Testis (tissue), 3 donors: ENCODE data around the gene ABI3BP. TPM values are rescaled to one million over a fixed set of nuclear protein-coding genes. Genes with fewer than 3 reads are reported as not detected.

Experiments used
- DNase-seq: peaks from one replicate; pipeline ENCODE4 v3.0.0-alpha.2; 2019
- H3K27ac ChIP-seq, 2 donors: fragments of 200-600 bp; sonication (generic); one replicate each; pipeline ENCODE4 v1.5.1; 2019
- H3K27me3 ChIP-seq: fragments of 200-600 bp; sonication (generic); one replicate; pipeline ENCODE4 v1.5.1; 2019
- H3K36me3 ChIP-seq: fragments of 200-600 bp; sonication (generic); one replicate; pipeline ENCODE4 v1.5.1; 2017; ENCODE audit warnings: low read depth; ENCODE audit errors: missing control alignments
- H3K4me1 ChIP-seq: fragments of 200-600 bp; sonication (generic); one replicate; pipeline ENCODE4 v1.5.1; 2019
- H3K4me3 ChIP-seq, 2 donors: fragments of 200-600 bp; sonication (generic); one replicate each; pipeline ENCODE4 v1.5.1; 2017 to 2019
- H3K9me3 ChIP-seq: fragments of 200-600 bp; sonication (generic); one replicate; pipeline ENCODE4 v1.5.1; 2017
- POLR2A ChIP-seq: fragments of 450-650 bp; IDR thresholded peaks from one replicate; pipeline ENCODE4 v1.6.1; 2017; ENCODE audit warnings: antibody characterized with exemption, mild to moderate bottlenecking, moderate library complexity
- WGBS, 2 donors: methylation state at CpG; one replicate each; pipeline ENCODE4 v1.1.5; 2018; 5-methylcytosine and 5-hydroxymethylcytosine counted together
- intact Hi-C: fragments of 100-400 bp; cut with DNase I; formaldehyde crosslinking; loops from one replicate; pipeline ENCODE4 v1.15.1; 2023; ENCODE audit warnings: low total_unique reads
- polyA plus RNA-seq: library from polyadenylated mRNA; stranded (reverse); fragments of 350-450 nt; fragmentation: Illumina TruSeq; extraction: RNeasy Lipid Tissue Mini Kit (QIAGEN cat#74804); gene quantifications from one replicate; pipeline ENCODE4 v1.2.3, GENCODE V29; 2014; ENCODE audit warnings: low read depth, low replicate concordance; ENCODE audit not compliant: insufficient read depth
- total RNA-seq, 2 donors: library from RNA; depleted of rRNA; stranded (reverse); fragments of >200 nt; gene quantifications; one replicate each; pipeline ENCODE4 v1.2.3, GENCODE V29; 2016
- TF ChIP-seq, protein P1 (sequence below), 3 experiments: fragments of 450-650 bp in 2 of 3; fragments of 200-600 bp in 1 of 3; sonication (generic) in 1 of 3; IDR thresholded peaks; one replicate each; pipeline ENCODE4 v1.5.1; 2016 to 2019; ENCODE audit warnings: antibody characterized with exemption in 3 of 3, mild to moderate bottlenecking in 2 of 3, moderate library complexity in 1 of 3

ABI3BP gene
- total and polyA plus RNA-seq, 3 donors from 2014 or later = 8.7 to 58.2 (median 25.0) TPM

DNA sequence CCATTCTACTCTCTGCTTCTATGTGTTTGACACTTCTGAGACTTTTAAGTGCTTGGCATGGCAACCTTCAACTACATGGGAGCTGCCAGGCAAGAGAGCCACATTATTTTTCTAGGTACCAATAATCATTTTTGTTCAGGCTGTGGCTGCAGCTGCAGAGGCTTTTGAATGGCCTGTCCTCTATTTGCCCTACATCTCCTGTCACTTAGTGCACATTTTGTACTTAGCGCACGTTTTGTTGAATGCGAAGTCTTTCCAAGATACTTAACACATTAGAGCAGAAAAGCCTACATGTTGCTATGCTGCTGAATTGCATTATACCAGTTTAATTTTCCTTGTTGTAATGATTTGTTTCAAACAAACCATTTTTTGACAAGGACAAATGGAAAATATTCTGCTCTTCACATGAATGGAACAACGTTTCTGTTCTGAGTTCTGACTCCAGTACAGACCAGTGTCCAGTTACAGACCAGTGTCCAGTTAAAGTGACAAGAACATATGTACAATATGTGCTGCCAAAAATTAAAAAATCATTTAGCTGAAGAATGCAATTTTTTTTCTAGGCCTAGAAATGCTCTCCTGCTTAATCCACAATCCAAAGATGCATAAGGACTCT, 113.9 kb downstream of the ABI3BP start:
- H3K27me3 ChIP-seq = no peaks in the 10 kb centered on the region
- H3K4me3 ChIP-seq = no peak overlapping the region
- no peaks in the 10 kb centered on the region for H3K4me1 ChIP-seq
- intact Hi-C loops = no loop called here
- DNase-seq = no peak
- no peak overlapping the region for H3K27ac ChIP-seq
- no peaks in the 10 kb centered on the region for H3K36me3 ChIP-seq
- no peaks in the 10 kb centered on the region for H3K9me3 ChIP-seq
- TF ChIP-seq, protein P1, sequence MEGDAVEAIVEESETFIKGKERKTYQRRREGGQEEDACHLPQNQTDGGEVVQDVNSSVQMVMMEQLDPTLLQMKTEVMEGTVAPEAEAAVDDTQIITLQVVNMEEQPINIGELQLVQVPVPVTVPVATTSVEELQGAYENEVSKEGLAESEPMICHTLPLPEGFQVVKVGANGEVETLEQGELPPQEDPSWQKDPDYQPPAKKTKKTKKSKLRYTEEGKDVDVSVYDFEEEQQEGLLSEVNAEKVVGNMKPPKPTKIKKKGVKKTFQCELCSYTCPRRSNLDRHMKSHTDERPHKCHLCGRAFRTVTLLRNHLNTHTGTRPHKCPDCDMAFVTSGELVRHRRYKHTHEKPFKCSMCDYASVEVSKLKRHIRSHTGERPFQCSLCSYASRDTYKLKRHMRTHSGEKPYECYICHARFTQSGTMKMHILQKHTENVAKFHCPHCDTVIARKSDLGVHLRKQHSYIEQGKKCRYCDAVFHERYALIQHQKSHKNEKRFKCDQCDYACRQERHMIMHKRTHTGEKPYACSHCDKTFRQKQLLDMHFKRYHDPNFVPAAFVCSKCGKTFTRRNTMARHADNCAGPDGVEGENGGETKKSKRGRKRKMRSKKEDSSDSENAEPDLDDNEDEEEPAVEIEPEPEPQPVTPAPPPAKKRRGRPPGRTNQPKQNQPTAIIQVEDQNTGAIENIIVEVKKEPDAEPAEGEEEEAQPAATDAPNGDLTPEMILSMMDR (IDR thresholded peaks at IDR 0.05) = no peak
- TF ChIP-seq POLR2A = no peak
- WGBS, 2 donors = 48 to 55% methylated on average over 4 of the region's 4 CpGs

GRCh38 chr3:100877286-100877685, 115.9 kb downstream of the ABI3BP start:
- H3K36me3 ChIP-seq = no peaks in the 10 kb centered on the region
- intact Hi-C loops = no loop called here
- H3K4me3 ChIP-seq = no peak overlapping the region
- H3K27me3 ChIP-seq = no peaks in the 10 kb centered on the region
- TF ChIP-seq, protein P1 (IDR thresholded peaks at IDR 0.05) = no peak
- TF ChIP-seq POLR2A = no peak
- no peak for DNase-seq
- no peak overlapping the region for H3K27ac ChIP-seq
- no peaks in the 10 kb centered on the region for H3K9me3 ChIP-seq
- WGBS, 2 donors = 81 to 82% methylated on average over 2 of the region's 2 CpGs
- no peaks in the 10 kb centered on the region for H3K4me1 ChIP-seq

DNA sequence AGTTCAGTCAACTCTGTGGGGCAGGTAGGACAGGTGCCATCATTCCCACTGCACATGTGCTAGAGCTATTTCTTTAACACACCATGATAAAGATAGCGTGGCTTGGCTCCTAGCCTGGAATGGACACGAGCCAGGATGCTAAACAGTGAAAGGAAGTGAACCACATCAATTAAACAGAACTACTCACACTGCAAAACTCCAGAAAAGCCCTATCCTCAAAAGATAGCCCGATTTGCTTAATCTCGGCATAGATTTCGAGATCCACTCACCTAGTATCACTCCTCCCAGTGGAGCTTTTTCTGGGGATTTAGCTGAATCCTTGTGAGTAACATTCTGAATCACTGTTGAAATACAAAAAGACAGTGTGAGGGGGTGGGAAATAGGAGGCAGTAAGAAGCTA, 118.0 kb downstream of the ABI3BP start:
- Histone ChIP-seq H3K4me1 (no peaks in the 10 kb centered on the region), H3K4me3 (no peak overlapping the region), H3K36me3 (no peaks in the 10 kb centered on the region), H3K9me3 (no peaks in the 10 kb centered on the region), H3K27ac (no peak overlapping the region), H3K27me3 (no peaks in the 10 kb centered on the region)
- peak; percentile 49 for DNase-seq
- TF ChIP-seq, protein P1 (IDR thresholded peaks at IDR 0.05) = no peak
- TF ChIP-seq POLR2A = no peak
- WGBS, 2 donors = 36 to 43% methylated on average over 5 of the region's 5 CpGs
- intact Hi-C loops = no loop called here

GRCh38 chr3:100873611-100874010, 119.6 kb downstream of the ABI3BP start:
- Histone ChIP-seq H3K27ac (no peak overlapping the region), H3K9me3 (no peaks in the 10 kb centered on the region), H3K4me1 (no peaks in the 10 kb centered on the region), H3K36me3 (no peaks in the 10 kb centered on the region), H3K4me3 (no peak overlapping the region), H3K27me3 (no peaks in the 10 kb centered on the region)
- DNase-seq = no peak
- TF ChIP-seq, protein P1 (IDR thresholded peaks at IDR 0.05) = no peak
- TF ChIP-seq POLR2A = no peak
- intact Hi-C loops = no loop called here
- WGBS, 2 donors = 92 to 98% methylated on average over 3 of the region's 3 CpGs

GRCh38 chr3:100871306-100871705, 121.9 kb downstream of the ABI3BP start:
- H3K27ac ChIP-seq = no peak overlapping the region
- no peaks in the 10 kb centered on the region for H3K27me3 ChIP-seq
- intact Hi-C loops = no loop called here
- no peaks in the 10 kb centered on the region for H3K36me3 ChIP-seq
- no peak for DNase-seq
- WGBS, 2 donors = 62 to 64% methylated on average over 3 of the region's 3 CpGs
- H3K9me3 ChIP-seq = no peaks in the 10 kb centered on the region
- TF ChIP-seq, protein P1 (IDR thresholded peaks at IDR 0.05) = no peak
- no peak for TF ChIP-seq POLR2A
- H3K4me3 ChIP-seq = no peak overlapping the region
- no peaks in the 10 kb centered on the region for H3K4me1 ChIP-seq
